HT1080 (cell line): Measurements from ENCODE around the gene TRAK2. TPM values are rescaled to one million over a fixed set of nuclear protein-coding genes. Genes with fewer than 3 reads are reported as not detected.

Experiments used
- DNase-seq: peaks from one replicate; pipeline ENCODE4 v3.0.0-alpha.2; 2015; ENCODE audit warnings: low read depth
- small RNA-seq: library from RNA; depleted of rRNA; stranded (forward); fragments of <200 nt; gene quantifications from one replicate; pipeline ENCODE3, GENCODE V24; 2014
- total RNA-seq: library from RNA; depleted of rRNA; stranded (reverse); fragments of >200 nt; shearing (Covaris generic); gene quantifications from 2 replicates; pipeline ENCODE4 v1.2.3, GENCODE V29; 2014; rRNA removed

The TRAK2 gene
- total RNA-seq, 1 experiment from 2014 or later, result 14.4 TPM

GRCh38 chr2:201361078-201361733 lies 90.1 kb downstream of the TRAK2 start:
- no peak for DNase-seq

GRCh38 chr2:201360256-201360655 lies 91.0 kb downstream of the TRAK2 start:
- no peak for DNase-seq

- peak; percentile 93 for DNase-seq
These were observed 92.6 kb downstream of the TRAK2 start for GRCh38 chr2:201358684-201359083.

GRCh38 chr2:201357221-201357620 lies 94.0 kb downstream of the TRAK2 start, which contains the start of gene FLACC1:
Gene FLACC1 (minus strand): TSS chr2:201357345. CDS start chr2:201351404, 5,941 bp downstream.
- peak; percentile 38 for DNase-seq

GRCh38 chr2:201353116-201353515 lies 98.1 kb downstream of the TRAK2 start:
- DNase-seq, result no peak

- DNase-seq, result no peak
These were observed 100.4 kb downstream of the TRAK2 start for GRCh38 chr2:201350879-201351278.

GRCh38 chr2:201349601-201350000 lies 101.7 kb downstream of the TRAK2 start:
- DNase-seq, result no peak

GRCh38 chr2:201348758-201349157 lies 102.5 kb downstream of the TRAK2 start:
- DNase-seq, result no peak

GRCh38 chr2:201347138-201347537 lies 104.1 kb downstream of the TRAK2 start:
- DNase-seq, result no peak

- DNase-seq, result no peak
These were observed 105.5 kb downstream of the TRAK2 start for GRCh38 chr2:201345625-201346213.

GRCh38 chr2:201344663-201345366 lies 106.4 kb downstream of the TRAK2 start:
- DNase-seq, result no peak

- no peak for DNase-seq
These were observed 107.7 kb downstream of the TRAK2 start for GRCh38 chr2:201343559-201343958.

- DNase-seq, result no peak
These were observed 108.3 kb downstream of the TRAK2 start for GRCh38 chr2:201342923-201343322.

GRCh38 chr2:201329409-201329808 lies 121.8 kb downstream of the TRAK2 start:
- no peak for DNase-seq

- no peak for DNase-seq
These were observed 123.6 kb downstream of the TRAK2 start for GRCh38 chr2:201327678-201328077.

Small RNA genes within 50 kb of the gene (small RNA-seq; reads per million reads assigned to genes)
- not detected for gene RF00019

Other genes with a start within 250 kb of the TRAK2 start
- 25.6 and 26.1 TPM in 2 replicates for gene CASP8, start 190.9 kb downstream of the TRAK2 start, total RNA-seq
- gene FLACC1, start 94.1 kb downstream of the TRAK2 start, total RNA-seq, result 0.53 and 1.9 TPM in 2 replicates
- gene STRADB, start 282 bp upstream of the TRAK2 start, total RNA-seq, result 37.2 and 41.4 TPM in 2 replicates
- gene TMEM237, start 192.0 kb upstream of the TRAK2 start, total RNA-seq, result 19.5 and 23.2 TPM in 2 replicates
- gene MPP4, start 247.2 kb upstream of the TRAK2 start, total RNA-seq, result 26.4 and 31.2 TPM in 2 replicates